Breast epithelium (tissue), 4 donors: Measurements from ENCODE around the gene BEND2. TPM values are rescaled to one million over a fixed set of nuclear protein-coding genes. Genes with fewer than 3 reads are reported as not detected.

Source experiments
- DNase-seq, 2 donors: peaks; one replicate each; pipeline ENCODE4 v3.0.0-alpha.2; 2019; ENCODE audit warnings: low spot score in 2 of 2
- H3K27ac ChIP-seq, 2 donors: fragments of 200-600 bp; sonication (generic) in 1 of 2; one replicate each; pipeline ENCODE4 v1.5.1; 2016 to 2019; ENCODE audit warnings: mild to moderate bottlenecking in 1 of 2
- H3K27me3 ChIP-seq, 2 donors: fragments of 200-600 bp; sonication (generic) in 1 of 2; one replicate each; pipeline versions ENCODE4 v1.5.1 to v1.6.0; 2017 to 2019; ENCODE audit warnings: control low read depth in 1 of 2, mild to moderate bottlenecking in 1 of 2
- H3K36me3 ChIP-seq: fragments of 200-600 bp; one replicate; pipeline ENCODE4 v1.5.1; 2019
- H3K4me1 ChIP-seq, 2 donors: fragments of 200-600 bp; sonication (generic); one replicate each; pipeline ENCODE4 v1.5.1; 2016 to 2019; ENCODE audit warnings: control low read depth in 1 of 2
- H3K4me3 ChIP-seq, 3 donors: fragments of 200-600 bp; sonication (generic); 1 replicate in 2 of 3; 2 replicates in 1 of 3; pipeline ENCODE4 v1.5.1; 2016 to 2019; ENCODE audit warnings: mild to moderate bottlenecking in 3 of 3, moderate library complexity in 2 of 3
- H3K9me3 ChIP-seq, 2 donors: fragments of 200-600 bp; sonication (generic) in 1 of 2; one replicate each; pipeline ENCODE4 v1.5.1; 2016 to 2019; ENCODE audit warnings: control low read depth in 1 of 2
- POLR2A ChIP-seq: fragments of 450-650 bp; IDR thresholded peaks from one replicate; pipeline ENCODE4 v1.6.1; 2016; ENCODE audit warnings: antibody characterized with exemption, mild to moderate bottlenecking, moderate library complexity
- POLR2AphosphoS5 ChIP-seq, 3 donors: sonication (generic); formaldehyde crosslinking; IDR thresholded peaks; one replicate each; pipeline ENCODE4 v1.6.1; 2017; ENCODE audit warnings: antibody characterized with exemption in 3 of 3
- intact Hi-C: fragments of 100-400 bp; cut with DNase I; formaldehyde crosslinking; loops from one replicate; pipeline ENCODE4 v1.15.1; 2023; ENCODE audit warnings: low total_unique reads
- total RNA-seq, 3 donors: library from RNA; depleted of rRNA; stranded (reverse); fragments of >200 nt; gene quantifications; one replicate each; pipeline ENCODE4 v1.1.0, GENCODE V29; 2016
- TF ChIP-seq, protein P1 (sequence below), 3 donors: fragments of 450-650 bp; IDR thresholded peaks; one replicate each; pipeline ENCODE4 v1.5.1; 2016 to 2017; ENCODE audit warnings: antibody characterized with exemption in 3 of 3, mild to moderate bottlenecking in 3 of 3, moderate library complexity in 3 of 3

BEND2 gene
- total RNA-seq, 3 donors from 2014 or later: not detected

- H3K4me1 ChIP-seq: no peaks in the 10 kb centered on the region
- DNase-seq: no peak
- no peaks in the 10 kb centered on the region for H3K9me3 ChIP-seq
- no peak for TF ChIP-seq POLR2A
- TF ChIP-seq, protein P1, sequence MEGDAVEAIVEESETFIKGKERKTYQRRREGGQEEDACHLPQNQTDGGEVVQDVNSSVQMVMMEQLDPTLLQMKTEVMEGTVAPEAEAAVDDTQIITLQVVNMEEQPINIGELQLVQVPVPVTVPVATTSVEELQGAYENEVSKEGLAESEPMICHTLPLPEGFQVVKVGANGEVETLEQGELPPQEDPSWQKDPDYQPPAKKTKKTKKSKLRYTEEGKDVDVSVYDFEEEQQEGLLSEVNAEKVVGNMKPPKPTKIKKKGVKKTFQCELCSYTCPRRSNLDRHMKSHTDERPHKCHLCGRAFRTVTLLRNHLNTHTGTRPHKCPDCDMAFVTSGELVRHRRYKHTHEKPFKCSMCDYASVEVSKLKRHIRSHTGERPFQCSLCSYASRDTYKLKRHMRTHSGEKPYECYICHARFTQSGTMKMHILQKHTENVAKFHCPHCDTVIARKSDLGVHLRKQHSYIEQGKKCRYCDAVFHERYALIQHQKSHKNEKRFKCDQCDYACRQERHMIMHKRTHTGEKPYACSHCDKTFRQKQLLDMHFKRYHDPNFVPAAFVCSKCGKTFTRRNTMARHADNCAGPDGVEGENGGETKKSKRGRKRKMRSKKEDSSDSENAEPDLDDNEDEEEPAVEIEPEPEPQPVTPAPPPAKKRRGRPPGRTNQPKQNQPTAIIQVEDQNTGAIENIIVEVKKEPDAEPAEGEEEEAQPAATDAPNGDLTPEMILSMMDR (IDR thresholded peaks at IDR 0.05): no peak
- no peak for TF ChIP-seq POLR2AphosphoS5 (IDR thresholded peaks at IDR 0.05)
- H3K27me3 ChIP-seq: peaks cover 0 to 29% of the 10 kb centered on the region in 2 donors
- H3K36me3 ChIP-seq: no peaks in the 10 kb centered on the region
- no peak overlapping the region for H3K27ac ChIP-seq
- intact Hi-C loops: no loop called here
- H3K4me3 ChIP-seq: no peak overlapping the region
These were observed 49.8 kb downstream of the BEND2 start for GRCh38 chrX:18170910-18171309.

DNA sequence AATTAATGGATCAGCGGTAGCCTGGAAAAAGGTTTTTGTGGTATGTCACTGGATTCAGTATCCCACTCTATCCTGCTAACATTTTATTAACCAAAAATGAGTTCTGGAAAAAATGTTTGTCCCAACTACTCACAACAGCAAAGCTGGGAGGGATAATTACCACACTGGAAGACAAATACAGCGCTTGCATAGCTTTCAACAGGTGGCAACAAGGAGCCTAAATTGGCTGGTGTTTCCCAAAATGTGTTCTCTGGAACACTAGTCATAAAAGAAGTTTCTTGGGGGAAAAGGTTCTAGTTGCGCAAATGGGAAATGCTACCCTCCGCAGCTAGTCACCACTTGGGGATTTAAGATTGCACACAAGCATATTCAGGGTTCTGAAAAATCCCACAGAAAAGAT, 54.6 kb downstream of the BEND2 start:
- TF ChIP-seq, protein P1 (IDR thresholded peaks at IDR 0.05): no peak
- TF ChIP-seq POLR2A: no peak
- TF ChIP-seq POLR2AphosphoS5 (IDR thresholded peaks at IDR 0.05): no peak
- Histone ChIP-seq H3K4me3 (no peak overlapping the region), H3K27me3 (peaks cover 0 to 18% of the 10 kb centered on the region in 2 donors), H3K27ac (no peak overlapping the region), H3K36me3 (no peaks in the 10 kb centered on the region), H3K4me1 (no peaks in the 10 kb centered on the region), H3K9me3 (no peaks in the 10 kb centered on the region)
- DNase-seq: no peak
- intact Hi-C loops: no loop called here

DNA sequence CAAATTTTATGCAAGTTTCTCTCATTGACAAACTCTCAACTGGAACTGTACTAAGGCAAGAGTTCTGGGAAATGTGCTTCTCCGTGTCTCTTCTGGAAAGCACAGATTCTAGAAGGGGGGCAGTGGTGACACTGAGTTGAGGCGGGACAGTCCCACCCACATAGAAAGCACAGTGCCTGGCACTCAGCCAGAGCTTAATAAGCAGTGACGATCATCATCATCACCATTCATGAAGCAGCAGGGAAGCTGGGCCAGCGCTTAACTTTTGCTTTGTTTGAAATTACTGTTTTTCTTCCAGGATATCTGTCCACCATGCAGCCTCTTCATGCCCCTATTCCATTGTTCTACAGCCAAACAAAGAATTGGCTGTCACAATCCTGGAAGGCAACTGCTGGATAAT, 60.3 kb downstream of the BEND2 start:
- Histone ChIP-seq H3K27ac (no peak overlapping the region), H3K4me3 (no peak overlapping the region), H3K36me3 (no peaks in the 10 kb centered on the region), H3K27me3 (peaks cover 0 to 28% of the 10 kb centered on the region in 2 donors), H3K9me3 (no peaks in the 10 kb centered on the region), H3K4me1 (no peaks in the 10 kb centered on the region)
- DNase-seq: no peak
- TF ChIP-seq, protein P1 (IDR thresholded peaks at IDR 0.05): no peak
- no peak for TF ChIP-seq POLR2AphosphoS5 (IDR thresholded peaks at IDR 0.05)
- no peak for TF ChIP-seq POLR2A
- intact Hi-C loops: no loop called here

DNA sequence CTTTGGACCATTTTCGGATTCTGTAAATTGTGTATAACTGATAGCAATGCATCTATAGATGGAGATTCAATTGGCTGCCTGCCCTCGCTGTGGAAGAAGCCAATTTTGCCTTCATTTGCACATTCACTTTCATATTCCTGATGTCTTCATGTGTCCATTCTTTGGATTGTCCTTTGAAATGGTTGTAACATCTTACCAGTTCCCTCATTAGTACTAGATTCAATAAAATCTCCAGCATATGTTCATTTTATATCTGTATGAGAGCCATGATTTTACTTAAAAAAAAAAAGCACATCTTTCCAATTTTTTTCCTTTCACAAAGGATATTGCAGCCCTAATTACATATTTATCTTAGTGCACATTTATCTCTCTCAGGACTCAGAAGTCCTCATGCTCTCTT, 61.7 kb downstream of the BEND2 start:
- Histone ChIP-seq H3K27ac (no peak overlapping the region), H3K36me3 (no peaks in the 10 kb centered on the region), H3K9me3 (no peaks in the 10 kb centered on the region), H3K4me1 (no peaks in the 10 kb centered on the region), H3K27me3 (peaks cover 0 to 29% of the 10 kb centered on the region in 2 donors), H3K4me3 (no peak overlapping the region)
- DNase-seq: no peak
- TF ChIP-seq POLR2AphosphoS5 (IDR thresholded peaks at IDR 0.05) (no peak), POLR2A (no peak)
- TF ChIP-seq, protein P1 (IDR thresholded peaks at IDR 0.05): no peak
- intact Hi-C loops: no loop called here

- no peaks in the 10 kb centered on the region for H3K36me3 ChIP-seq
- H3K4me1 ChIP-seq: no peaks in the 10 kb centered on the region
- H3K9me3 ChIP-seq: no peaks in the 10 kb centered on the region
- intact Hi-C loops: no loop called here
- H3K4me3 ChIP-seq: no peak overlapping the region
- no peak for DNase-seq
- TF ChIP-seq POLR2A (no peak), POLR2AphosphoS5 (IDR thresholded peaks at IDR 0.05) (no peak)
- TF ChIP-seq, protein P1 (IDR thresholded peaks at IDR 0.05): no peak
- peaks cover 0 to 17% of the 10 kb centered on the region in 2 donors for H3K27me3 ChIP-seq
- no peak overlapping the region for H3K27ac ChIP-seq
These were observed 69.0 kb downstream of the BEND2 start for GRCh38 chrX:18151649-18152048.
